H1 (cell line): Measurements from ENCODE around the gene CCDC148. TPM values are rescaled to one million over a fixed set of nuclear protein-coding genes. Genes with fewer than 3 reads are reported as not detected.

Experiments
- CTCF ChIA-PET: fragments of 300-600 bp; sonication (Branson Sonifier 250); formaldehyde crosslinking; loops from one replicate; lab custom pipeline; 2021; ENCODE audit not compliant: partially characterized antibody; lab: Charles Lee
- POLR2A ChIA-PET: fragments of 300-600 bp; sonication (Branson Sonifier 250); formaldehyde crosslinking; loops from one replicate; lab custom pipeline; 2021; ENCODE audit warnings: inconsistent platforms; ENCODE audit not compliant: partially characterized antibody; lab: Charles Lee
- DNase-seq, 2 experiments: peaks; one replicate each; pipeline versions ENCODE4 v3.0.0 to v3.0.0-alpha.2; 2010 to 2022; ENCODE audit warnings: low spot score in 2 of 2, low read depth in 1 of 2, mixed read lengths in 1 of 2
- FAIRE-seq: peaks from 2 replicates; lab custom pipeline; 2011; peaks lifted over from hg19 to GRCh38; lab: Jason Lieb, UNC
- H2AFZ ChIP-seq: 2 replicates; pipeline ENCODE4 v1.8.1; 2012; ENCODE audit warnings: low read length, inconsistent platforms
- H2AK5ac ChIP-seq: 2 replicates; pipeline ENCODE4 v1.6.1; 2013; ENCODE audit warnings: low read depth, low read length
- H2BK120ac ChIP-seq: replicated peaks from 2 replicates; pipeline ENCODE3; 2013; ENCODE audit warnings: low read depth, low read length, inconsistent platforms
- H2BK12ac ChIP-seq: 2 replicates; pipeline ENCODE4 v1.6.1; 2013; ENCODE audit warnings: low read depth, low read length
- H2BK15ac ChIP-seq: 2 replicates; pipeline ENCODE4 v1.6.1; 2013; ENCODE audit warnings: low read length
- H2BK20ac ChIP-seq: 2 replicates; pipeline ENCODE4 v1.6.1; 2013; ENCODE audit warnings: low read length
- H2BK5ac ChIP-seq: 2 replicates; pipeline ENCODE4 v1.6.1; 2013; ENCODE audit warnings: low read depth, low read length
- H3K14ac ChIP-seq: 2 replicates; pipeline ENCODE4 v1.6.1; 2013; ENCODE audit warnings: inconsistent platforms; ENCODE audit not compliant: insufficient read length
- H3K18ac ChIP-seq: 2 replicates; pipeline ENCODE4 v1.6.1; 2013; ENCODE audit warnings: low read length; ENCODE audit errors: extremely low read depth
- H3K23ac ChIP-seq: 2 replicates; pipeline ENCODE4 v1.6.1; 2013; ENCODE audit warnings: inconsistent platforms; ENCODE audit not compliant: insufficient read length
- H3K23me2 ChIP-seq: 2 replicates; pipeline ENCODE4 v1.6.1; 2013; ENCODE audit warnings: low read depth, low read length
- H3K27ac ChIP-seq: 2 replicates; pipeline ENCODE4 v1.6.1; 2011; ENCODE audit warnings: low read depth, low read length, inconsistent platforms
- H3K27me3 ChIP-seq, 4 experiments: replicated peaks in 1 of 4; 1 replicate in 1 of 4; 2 replicates in 3 of 4; pipeline versions ENCODE4 v1.6.1 to v1.8.1; 2011 to 2013; ENCODE audit warnings: low read length in 3 of 4, mild to moderate bottlenecking in 3 of 4, inconsistent platforms in 2 of 4, mixed read lengths in 2 of 4, moderate library complexity in 1 of 4; ENCODE audit not compliant: control insufficient read depth in 3 of 4, insufficient read depth in 3 of 4; ENCODE audit errors: extremely low read depth in 1 of 4
- H3K36me3 ChIP-seq, 4 experiments: 2 replicates each; pipeline versions ENCODE4 v1.6.1 to v1.8.1; 2011 to 2013; ENCODE audit warnings: mild to moderate bottlenecking in 4 of 4, low read length in 3 of 4, moderate library complexity in 2 of 4, control low read depth in 1 of 4, inconsistent platforms in 1 of 4; ENCODE audit not compliant: insufficient read depth in 4 of 4, control insufficient read depth in 2 of 4
- H3K4ac ChIP-seq: replicated peaks from 2 replicates; pipeline ENCODE3; 2013; ENCODE audit warnings: low read length, low read depth, mixed read lengths, inconsistent platforms; ENCODE audit not compliant: insufficient read length
- H3K4me1 ChIP-seq, 4 experiments: replicated peaks in 1 of 4; 1 replicate in 1 of 4; 2 replicates in 3 of 4; pipeline versions ENCODE4 v1.6.1 to v1.8.1; 2011 to 2013; ENCODE audit warnings: low read length in 3 of 4, inconsistent platforms in 2 of 4, mixed read lengths in 1 of 4; ENCODE audit not compliant: insufficient read depth in 4 of 4, control insufficient read depth in 3 of 4
- H3K4me2 ChIP-seq, 2 experiments: 2 replicates each; pipeline versions ENCODE4 v1.6.1 to v1.8.1; 2011 to 2013; ENCODE audit warnings: low read depth in 2 of 2, low read length in 2 of 2, control low read depth in 1 of 2, inconsistent platforms in 1 of 2, mild to moderate bottlenecking in 1 of 2; ENCODE audit not compliant: insufficient read depth in 1 of 2
- H3K4me3 ChIP-seq, 4 experiments: fragments of 200-600, 300-600 bp in 1 of 4; sonication (generic), shearing (Covaris generic), sonication (Bioruptor Twin) in 1 of 4; 2 replicates each; pipeline versions ENCODE4 v1.5.1 to v1.8.1; 2011 to 2016; ENCODE audit warnings: low read length in 4 of 4, low read depth in 3 of 4, control low read depth in 2 of 4, inconsistent platforms in 2 of 4, mild to moderate bottlenecking in 2 of 4, mixed read lengths in 1 of 4, moderate library complexity in 1 of 4; ENCODE audit not compliant: insufficient read depth in 2 of 4; ENCODE audit errors: extremely low read depth in 1 of 4
- H3K56ac ChIP-seq: replicated peaks from 2 replicates; pipeline ENCODE3; 2013; ENCODE audit warnings: low read depth, mild to moderate bottlenecking, mixed read lengths, low read length, inconsistent platforms; ENCODE audit not compliant: insufficient read length
- H3K79me1 ChIP-seq: 2 replicates; pipeline ENCODE4 v1.6.1; 2013; ENCODE audit warnings: low read depth, low read length, control low read depth
- H3K79me2 ChIP-seq, 2 experiments: 2 replicates each; pipeline versions ENCODE4 v1.6.1 to v1.8.1; 2012 to 2013; ENCODE audit warnings: low read length in 2 of 2, mild to moderate bottlenecking in 2 of 2, inconsistent platforms in 1 of 2; ENCODE audit not compliant: insufficient read depth in 2 of 2, control insufficient read depth in 1 of 2
- H3K9ac ChIP-seq, 4 experiments: replicated peaks in 1 of 4; 1 replicate in 1 of 4; 2 replicates in 3 of 4; pipeline versions ENCODE4 v1.6.1 to v1.8.1; 2011 to 2013; ENCODE audit warnings: low read depth in 3 of 4, low read length in 3 of 4, control low read depth in 2 of 4, mild to moderate bottlenecking in 2 of 4, moderate library complexity in 2 of 4, inconsistent platforms in 1 of 4; ENCODE audit errors: extremely low read depth in 1 of 4
- H3K9me3 ChIP-seq, 2 experiments: 2 replicates each; pipeline versions ENCODE4 v1.6.1 to v1.8.1; 2012 to 2013; ENCODE audit warnings: mild to moderate bottlenecking in 2 of 2, moderate library complexity in 2 of 2, control low read depth in 1 of 2, inconsistent platforms in 1 of 2, low read depth in 1 of 2, low read length in 1 of 2, mixed read lengths in 1 of 2; ENCODE audit not compliant: insufficient read depth in 2 of 2
- H4K20me1 ChIP-seq, 2 experiments: replicated peaks in 1 of 2; 2 replicates each; pipeline versions ENCODE3 to v1.8.1; 2011 to 2013; ENCODE audit warnings: inconsistent platforms in 2 of 2, low read length in 2 of 2, mild to moderate bottlenecking in 1 of 2; ENCODE audit not compliant: insufficient read depth in 2 of 2, control insufficient read depth in 1 of 2
- H4K5ac ChIP-seq: 2 replicates; pipeline ENCODE4 v1.6.1; 2013; ENCODE audit warnings: low read length, low read depth, mixed read lengths, inconsistent platforms; ENCODE audit not compliant: insufficient read length
- H4K8ac ChIP-seq: 2 replicates; pipeline ENCODE4 v1.8.0; 2013; ENCODE audit warnings: mild to moderate bottlenecking, moderate library complexity, low read length, inconsistent platforms; ENCODE audit not compliant: insufficient read depth; ENCODE audit errors: extremely low read depth
- H4K91ac ChIP-seq: replicated peaks from 2 replicates; pipeline ENCODE3; 2013; ENCODE audit warnings: low read length, mixed read lengths, inconsistent platforms; ENCODE audit not compliant: insufficient read length
- BACH1 ChIP-seq: IDR thresholded peaks from 2 replicates; pipeline ENCODE4 v1.6.1; 2012; ENCODE audit warnings: low read length, improper control_type of control experiment
- CBX5 ChIP-seq: fragments of 300-800, 300-1000 bp; sonication (generic); IDR thresholded peaks from 2 replicates; pipeline ENCODE4 v1.7.1; 2016; ENCODE audit warnings: antibody characterized with exemption, low read length, low read depth
- EZH2 ChIP-seq: fragments of 200-600 bp; sonication (generic); IDR thresholded peaks from 2 replicates; pipeline ENCODE4 v1.7.1; 2012; ENCODE audit warnings: low read depth, mild to moderate bottlenecking, moderate library complexity, low read length, inconsistent platforms; ENCODE audit not compliant: severe bottlenecking
- JUND ChIP-seq: IDR thresholded peaks from 2 replicates; pipeline ENCODE4 v1.6.1; 2011; ENCODE audit warnings: mild to moderate bottlenecking, improper control_type of control experiment, low read length
- RFX5 ChIP-seq: IDR thresholded peaks from 2 replicates; pipeline ENCODE4 v1.6.1; 2011; ENCODE audit warnings: low read depth, low read length, improper control_type of control experiment, borderline replicate concordance
- TCF12 ChIP-seq: IDR thresholded peaks from 2 replicates; pipeline ENCODE4 v1.6.1; 2011; ENCODE audit warnings: low read depth, mild to moderate bottlenecking, low read length
- WGBS, 2 experiments: shearing (Covaris generic) in 1 of 2; methylation state at CpG; one replicate each; pipeline versions ENCODE4 v1.1.6 to v1.1.7; 2013 to 2015; ENCODE audit warnings: low lambda C conversion rate in 2 of 2, mixed read lengths in 2 of 2, inconsistent platforms in 1 of 2, low coverage in 1 of 2, missing lambda C conversion rate in 1 of 2; ENCODE audit not compliant: insufficient replicate concordance in 2 of 2, insufficient coverage in 1 of 2, insufficient read length in 1 of 2; ENCODE audit errors: extremely low coverage in 1 of 2, missing lambda C conversion rate in 1 of 2; 5-methylcytosine and 5-hydroxymethylcytosine counted together
- polyA plus RNA-seq, 7 experiments: library from polyadenylated mRNA; depleted of rRNA in 3 of 7; stranded (reverse) in 5 of 7; unstranded in 2 of 7; fragments of >200 nt in 5 of 7; fragments of 200-250 nt in 2 of 7; gene quantifications; 1 replicate in 5 of 7; 2 replicates in 1 of 7; 4 replicates in 1 of 7; pipeline versions ENCODE4 v1.2.1 to v1.2.3, GENCODE V29; 2011 to 2013; ENCODE audit warnings: missing spikeins in 2 of 7, mixed read lengths in 2 of 7
- total RNA-seq: library from RNA; stranded (reverse); fragmentation: NEBNext Ultra II Directional; extraction: Animal tissue kit (Norgen Biotek cat#: 25700); gene quantifications from 2 replicates; pipeline ENCODE4 v1.2.1, GENCODE V29; 2021

Gene CCDC148
- total and polyA plus RNA-seq, 2 of the 8 experiments (the other 6 are each of a cell fraction or from before 2014, with no cell fraction given) = 0.45 to 1.3 TPM

DNA sequence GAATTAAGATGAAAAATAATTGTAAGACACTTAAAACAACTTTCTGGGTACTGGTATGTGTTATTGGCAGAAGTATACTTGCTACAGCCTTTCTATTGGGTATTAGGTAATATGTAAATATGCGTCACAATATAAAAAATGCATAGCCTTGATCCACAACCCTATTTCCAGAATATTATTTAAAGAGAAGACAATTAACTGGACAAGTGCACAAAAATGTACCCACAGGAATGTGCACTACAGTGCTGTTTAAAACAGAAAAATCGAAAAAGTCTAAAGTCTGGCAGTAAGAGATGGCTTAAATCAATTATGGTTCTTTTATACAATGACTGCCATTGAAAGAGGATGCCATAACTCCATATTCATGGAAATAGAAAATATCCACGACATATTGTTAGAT lies 205.2 kb downstream of the CCDC148 start:
- no peak overlapping the region for H3K4me3 ChIP-seq
- POLR2A ChIA-PET = no interaction called here
- no peaks in the 10 kb centered on the region for H3K23me2 ChIP-seq
- 89% methylated on average over 3 of the region's 3 CpGs; no CpG with 5 or more reads in 1 of the 2 experiments for WGBS, 2 experiments
- no peak overlapping the region for H2BK120ac ChIP-seq
- no peak overlapping the region for H2BK20ac ChIP-seq
- H4K91ac ChIP-seq = no peak overlapping the region
- H3K27me3 ChIP-seq = no peaks in the 10 kb centered on the region
- no peak overlapping the region for H3K14ac ChIP-seq
- no peak overlapping the region for H3K9ac ChIP-seq
- FAIRE-seq = no peak
- H2BK15ac ChIP-seq = no peak overlapping the region
- H3K56ac ChIP-seq = no peak overlapping the region
- H4K8ac ChIP-seq = no peak overlapping the region
- H3K4me2 ChIP-seq = no peak overlapping the region
- H3K9me3 ChIP-seq = no peaks in the 10 kb centered on the region
- no peak for TF ChIP-seq EZH2
- no peak for TF ChIP-seq TCF12
- TF ChIP-seq JUND = no peak
- TF ChIP-seq BACH1 = no peak
- no peak for TF ChIP-seq RFX5
- TF ChIP-seq CBX5 = no peak
- H2AFZ ChIP-seq = no peak overlapping the region
- H3K23ac ChIP-seq = no peak overlapping the region
- no peaks in the 10 kb centered on the region for H3K79me2 ChIP-seq
- H3K36me3 ChIP-seq = no peaks in the 10 kb centered on the region
- no peak overlapping the region for H3K4ac ChIP-seq
- H3K18ac ChIP-seq = no peak overlapping the region
- no peaks in the 10 kb centered on the region for H3K79me1 ChIP-seq
- no peak overlapping the region for H2BK5ac ChIP-seq
- CTCF ChIA-PET = no interaction called here
- no peak overlapping the region for H2AK5ac ChIP-seq
- DNase-seq = no peak
- no peaks in the 10 kb centered on the region for H4K20me1 ChIP-seq
- no peak overlapping the region for H3K27ac ChIP-seq
- peaks cover 0 to 2% (median 1%) of the 10 kb centered on the region in 4 experiments; a peak in 1 of 7 replicates for H3K4me1 ChIP-seq
- H4K5ac ChIP-seq = no peak overlapping the region
- no peak overlapping the region for H2BK12ac ChIP-seq
